Activated T-cell treated with anti-CD3 and anti-CD28 coated beads, Interleukin-2, amount 50 U/mL, for 48 hours (primary cell): ENCODE measurements around the gene MAP2K1.
"Not testable (repeated sequence)": the region's sequence is repeated elsewhere in the genome, so short reads cannot be mapped to it uniquely, and the experiment has no call there.

Experiments used
- DNase-seq, 2 experiments: peaks; one replicate each; pipeline ENCODE4 v3.0.0-alpha.2; 2020

The MAP2K1 gene

DNA sequence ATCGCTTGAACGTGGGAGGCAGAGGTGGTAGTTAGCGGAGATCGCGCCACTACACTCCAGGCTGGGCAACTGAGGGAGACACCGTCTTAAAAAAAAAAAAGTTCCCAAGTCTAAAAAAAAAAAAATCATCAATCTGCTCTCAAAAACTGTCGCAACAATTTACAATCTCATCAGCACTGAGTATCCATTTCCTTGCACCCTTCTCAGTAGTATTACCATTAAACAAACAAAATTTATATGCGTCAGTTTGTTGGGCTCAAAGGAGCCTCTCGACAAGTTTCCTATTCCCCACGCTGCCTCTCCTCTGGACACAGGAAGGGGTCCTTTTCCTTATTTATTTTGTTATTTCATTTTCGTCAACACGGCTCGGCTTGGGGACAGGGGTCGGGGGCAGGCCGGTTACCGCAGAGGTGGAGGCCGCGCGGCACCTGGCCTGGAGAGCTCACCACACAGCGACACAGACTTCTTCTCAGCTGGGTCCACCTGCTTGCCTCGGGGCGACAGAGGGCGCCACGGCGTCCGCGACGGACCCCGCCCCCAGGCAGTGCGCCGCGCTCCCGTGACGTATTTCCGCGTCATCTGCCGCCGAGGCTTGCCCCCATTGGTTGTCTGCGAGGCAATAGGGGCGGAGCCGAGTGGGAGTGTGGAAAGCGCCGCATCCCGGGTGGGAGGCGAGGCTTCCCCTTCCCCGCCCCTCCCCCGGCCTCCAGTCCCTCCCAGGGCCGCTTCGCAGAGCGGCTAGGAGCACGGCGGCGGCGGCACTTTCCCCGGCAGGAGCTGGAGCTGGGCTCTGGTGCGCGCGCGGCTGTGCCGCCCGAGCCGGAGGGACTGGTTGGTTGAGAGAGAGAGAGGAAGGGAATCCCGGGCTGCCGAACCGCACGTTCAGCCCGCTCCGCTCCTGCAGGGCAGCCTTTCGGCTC lies at the start of gene MAP2K1:
MAP2K1 (plus strand) TSS at position 709 of the 920 bp plus-strand sequence. CDS start 436 bp downstream, outside the sequence.
- peak; percentile 99 for DNase-seq

DNA sequence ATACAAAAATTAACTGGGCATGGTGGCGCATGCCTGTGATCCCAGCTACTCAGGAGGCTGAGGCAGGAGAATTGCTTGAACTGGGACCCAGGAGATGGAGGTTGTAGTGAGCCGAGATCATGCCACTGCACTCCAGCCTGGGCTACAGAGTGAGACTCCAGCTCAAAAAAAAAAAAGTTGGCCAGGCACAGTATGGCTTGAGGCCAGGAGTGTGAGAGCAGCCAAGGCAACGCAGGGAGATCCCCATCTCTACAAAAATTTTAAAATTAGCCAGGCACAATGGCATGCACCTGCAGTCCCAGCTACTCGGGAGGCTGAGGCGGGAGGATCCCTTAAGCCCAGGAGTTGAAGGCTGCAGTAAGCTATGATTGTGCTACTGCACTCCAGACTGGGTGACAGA lies 38.2 kb upstream of the MAP2K1 start:
- not testable (repeated sequence) for DNase-seq

DNA sequence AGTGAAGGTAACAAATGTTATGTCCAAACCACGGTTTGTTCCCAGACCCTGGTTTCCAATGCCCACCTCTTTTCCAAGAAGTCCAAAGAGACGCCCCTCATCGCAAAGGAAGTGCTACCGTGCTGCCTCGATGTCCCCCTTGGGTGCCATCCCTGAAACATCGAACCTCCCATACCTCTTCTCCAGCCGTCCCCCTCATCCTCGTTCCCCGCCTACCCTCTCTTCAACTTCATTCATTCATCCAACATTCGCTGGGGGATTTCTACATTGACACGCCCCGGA lies 30.7 kb upstream of the MAP2K1 start:
- DNase-seq, result no peak

DNA sequence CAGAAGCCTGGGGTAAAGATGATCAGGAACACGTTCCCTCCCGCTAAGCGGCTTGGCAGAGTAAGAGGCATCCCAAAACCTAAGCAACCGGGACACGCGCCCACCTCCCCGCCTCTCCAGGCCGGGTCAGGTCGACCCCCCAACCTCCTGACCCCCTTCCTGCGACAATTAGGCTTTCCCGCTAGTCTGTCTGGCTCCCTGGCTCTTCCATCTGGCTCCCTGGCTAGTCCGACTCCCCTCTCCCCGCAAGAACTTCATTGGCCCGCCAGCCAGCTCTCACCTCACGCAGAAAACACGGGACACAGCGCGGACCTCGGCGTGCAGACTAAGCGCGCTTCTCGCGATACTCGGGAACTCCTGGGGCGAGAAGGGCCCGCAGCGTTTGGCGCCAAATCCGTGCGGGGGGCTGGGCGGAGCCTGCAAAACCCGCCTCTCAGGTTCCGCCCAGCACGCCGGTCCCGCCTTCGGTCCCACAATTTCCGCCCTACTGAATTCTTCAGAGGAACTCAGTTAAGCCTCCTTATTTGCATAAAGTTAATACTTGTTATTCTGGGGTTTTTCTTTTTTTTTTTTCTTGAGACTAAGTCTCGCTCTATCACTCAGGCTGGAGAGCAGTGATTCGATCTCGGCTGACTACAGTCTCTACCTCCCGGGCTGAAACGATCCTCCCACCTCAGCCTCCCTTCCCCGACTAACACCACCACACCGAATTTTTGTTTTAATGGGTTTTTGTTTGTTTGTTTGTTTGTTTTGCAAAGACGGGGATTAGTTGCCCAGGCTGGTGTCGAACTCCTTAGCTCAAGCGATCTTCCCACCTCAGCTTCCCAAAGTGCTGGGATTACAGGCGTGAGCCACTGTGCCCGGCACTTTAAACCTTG lies 30.1 kb upstream of the MAP2K1 start, which contains the start of gene TIPIN:
TIPIN (minus strand) TSS at position 327 of the 878 bp plus-strand sequence. CDS start 3,738 bp downstream, outside the sequence.
- peak; percentile 97 to 99 for DNase-seq

DNA sequence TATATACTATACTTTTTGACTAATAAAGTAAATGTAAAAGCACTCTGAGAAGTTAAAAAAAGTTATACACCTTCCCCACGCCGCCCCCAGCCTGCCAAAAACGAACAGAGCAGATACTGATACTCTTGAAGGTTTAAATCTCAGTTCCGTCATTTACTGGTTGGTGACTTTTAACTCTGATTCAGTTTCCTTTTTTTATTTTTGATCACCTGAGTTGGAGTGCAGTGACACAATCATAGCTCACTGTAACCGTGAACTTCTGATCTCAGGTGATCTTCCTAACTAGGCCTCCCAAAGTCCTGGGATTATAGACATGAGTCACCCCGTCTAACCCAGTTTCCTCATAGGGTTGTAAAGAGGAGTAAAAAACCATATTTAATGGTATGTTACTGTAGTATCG lies 27.0 kb upstream of the MAP2K1 start:
- no peak for DNase-seq

DNA sequence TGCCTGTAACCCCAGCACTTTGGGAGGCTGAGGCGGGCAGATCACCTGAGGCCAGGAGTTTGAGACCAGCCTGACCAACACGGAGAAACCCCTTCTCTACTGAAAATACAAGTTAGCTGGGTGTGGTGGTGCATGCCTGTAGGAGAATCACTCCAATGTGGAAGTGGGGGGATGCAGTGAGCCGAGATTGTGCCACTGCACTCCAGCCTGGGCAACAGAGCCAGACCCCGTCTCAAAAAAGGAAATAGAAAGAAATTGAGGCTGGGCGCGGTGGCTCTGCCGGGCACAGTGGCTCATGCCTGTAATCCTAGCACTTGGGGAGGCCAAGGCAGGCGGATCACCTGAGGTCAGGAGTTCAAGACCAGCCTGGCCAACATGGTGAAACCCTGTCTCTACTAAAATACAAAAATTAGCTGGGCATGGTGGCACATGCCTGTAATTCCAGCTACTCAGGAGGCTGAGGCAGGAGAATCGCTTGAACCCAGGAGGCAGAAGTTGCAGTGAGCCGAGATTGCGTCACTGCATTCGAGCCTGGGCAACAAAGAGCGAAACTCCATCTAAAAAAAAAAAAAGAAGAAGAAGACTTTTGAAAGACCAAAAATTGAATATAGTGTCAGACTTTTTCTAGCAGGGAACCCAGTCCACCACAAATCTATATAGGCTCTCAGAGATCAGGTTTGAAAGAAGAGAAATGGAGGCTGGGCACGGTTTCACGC lies 24.8 kb upstream of the MAP2K1 start:
- not testable (repeated sequence) for DNase-seq

DNA sequence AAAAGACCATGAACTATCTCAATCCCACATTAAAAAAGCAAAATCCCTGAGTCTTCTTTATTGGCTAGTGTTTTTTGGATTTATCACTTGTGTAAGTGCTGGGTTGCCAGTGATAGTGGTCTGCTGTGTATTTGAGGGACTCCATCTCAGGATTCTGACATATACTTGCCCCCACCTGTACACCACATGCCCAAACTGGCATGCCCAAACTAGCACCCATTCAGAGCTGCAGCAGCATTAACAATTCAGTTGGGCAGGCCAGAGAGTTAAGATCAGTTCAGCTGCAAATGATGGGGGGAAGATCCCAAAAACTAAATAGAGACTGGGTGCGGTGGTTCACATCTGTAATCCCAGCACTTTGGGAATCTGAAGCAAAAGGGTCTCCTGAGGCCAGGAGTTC lies 23.9 kb upstream of the MAP2K1 start:
- DNase-seq, result no peak

DNA sequence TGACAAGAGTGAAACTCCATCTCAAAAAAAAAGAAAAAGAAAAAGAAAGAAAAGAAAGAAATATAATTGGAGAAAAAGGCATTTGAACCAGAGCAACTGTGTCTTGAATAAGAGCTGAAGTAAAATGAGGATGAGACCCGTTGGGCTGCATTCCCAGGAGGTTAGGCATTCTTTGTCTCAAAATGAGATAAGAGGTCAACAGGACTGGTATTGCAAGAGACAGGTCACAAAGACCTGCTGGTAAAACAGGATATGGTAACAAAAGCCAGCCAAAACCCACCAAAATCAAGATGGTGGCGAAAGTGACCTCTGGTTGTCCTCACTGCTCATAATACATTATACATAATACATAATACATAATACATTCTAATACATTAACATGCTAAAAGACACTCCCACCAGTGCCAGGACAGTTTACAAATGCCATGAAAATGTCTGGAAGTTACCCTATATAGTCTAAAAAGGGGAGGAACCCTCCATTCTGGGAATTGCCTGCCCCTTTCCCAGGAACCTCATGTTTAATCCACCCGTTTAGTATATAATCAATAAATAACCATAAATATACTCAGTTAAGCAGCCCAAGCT lies 21.7 kb upstream of the MAP2K1 start:
- DNase-seq, result no peak

DNA sequence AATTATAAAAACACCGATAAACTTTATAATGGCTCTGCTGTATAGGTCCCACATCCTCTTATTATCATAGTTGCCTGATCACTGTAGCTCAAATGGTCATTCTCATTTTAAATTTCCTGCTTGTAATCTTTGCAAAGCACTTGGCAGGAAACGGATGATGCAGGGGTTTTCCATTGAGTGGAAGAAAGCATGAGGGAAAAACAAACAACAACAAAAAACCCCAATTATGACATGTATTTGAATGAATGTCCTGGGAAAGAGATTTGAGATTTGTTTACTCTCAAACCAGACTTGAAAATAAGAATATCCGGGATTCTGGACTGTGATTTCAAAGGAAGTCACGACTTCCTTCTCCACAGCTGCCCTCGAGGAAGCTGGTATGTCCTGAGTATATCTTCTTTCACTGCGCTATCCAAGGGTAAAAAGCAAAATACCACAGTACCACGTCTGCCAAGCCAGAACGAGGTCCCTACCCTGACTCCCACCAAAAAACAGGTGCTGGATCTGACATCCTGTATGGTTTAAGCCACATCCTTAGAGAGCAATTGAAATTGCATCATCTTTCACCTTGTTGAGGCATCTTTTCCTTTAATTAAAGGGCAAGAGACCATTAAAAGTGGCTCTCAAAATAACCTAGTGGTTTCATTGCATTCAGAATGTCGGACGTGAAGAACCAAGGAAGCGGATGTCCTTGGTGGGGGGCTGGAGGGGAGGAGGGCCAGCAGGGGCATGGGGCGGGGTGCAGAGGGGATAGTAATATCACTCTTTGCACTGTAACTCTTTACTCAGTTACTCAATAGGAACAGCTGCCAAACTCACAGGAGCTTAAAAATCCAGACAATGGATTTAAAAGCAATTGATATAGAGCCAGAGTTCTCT lies 16.7 kb upstream of the MAP2K1 start:
- DNase-seq, result peak; percentile 37

DNA sequence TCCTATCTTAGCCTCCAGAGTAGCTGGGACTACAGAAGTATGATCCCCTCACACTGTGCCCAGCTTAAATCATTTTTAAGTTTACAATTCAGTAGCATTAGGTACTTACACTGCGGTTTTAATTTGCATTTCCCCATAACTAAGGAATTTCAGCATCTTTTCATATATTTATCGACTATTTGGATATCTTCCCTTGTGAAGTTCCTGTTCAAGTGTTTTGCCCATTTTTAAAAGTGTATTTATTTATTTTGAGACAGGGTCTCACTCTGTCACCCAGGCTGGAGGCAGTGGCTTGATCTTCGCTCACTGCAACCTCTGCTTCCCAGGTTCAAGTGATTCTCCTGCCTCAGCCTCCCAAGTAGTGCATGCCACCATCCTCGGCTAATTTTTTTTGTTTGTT lies 12.5 kb upstream of the MAP2K1 start:
- DNase-seq, result no peak

DNA sequence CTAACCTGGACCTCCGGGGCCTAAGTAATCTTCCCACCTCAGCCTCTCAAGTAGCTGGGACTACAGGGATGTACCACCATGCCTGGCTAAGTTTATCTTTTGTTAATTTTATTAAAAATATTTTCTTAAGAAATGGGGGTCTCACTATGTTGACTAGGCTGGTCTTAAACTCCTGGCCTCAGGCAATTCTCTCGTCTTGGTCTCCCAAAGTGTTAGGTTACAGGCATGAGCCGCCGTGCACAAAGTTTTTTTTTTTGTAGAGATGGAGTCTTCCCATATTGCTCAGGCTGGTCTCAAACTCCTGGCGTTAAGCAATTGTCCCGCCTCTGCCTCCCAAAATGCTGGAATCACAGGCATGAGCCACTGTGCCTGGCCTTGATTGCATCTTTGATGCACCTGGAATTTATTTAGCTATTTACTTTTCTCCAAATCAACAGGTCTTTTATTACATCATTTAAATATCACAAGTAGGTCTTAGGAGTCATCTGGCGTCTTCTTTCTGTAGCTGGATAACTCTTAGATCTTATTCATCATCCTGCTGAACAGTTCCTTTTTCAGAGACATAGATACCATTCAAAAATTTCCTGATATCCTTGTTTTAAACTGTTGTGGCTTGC lies 7.8 kb upstream of the MAP2K1 start:
- no peak for DNase-seq

DNA sequence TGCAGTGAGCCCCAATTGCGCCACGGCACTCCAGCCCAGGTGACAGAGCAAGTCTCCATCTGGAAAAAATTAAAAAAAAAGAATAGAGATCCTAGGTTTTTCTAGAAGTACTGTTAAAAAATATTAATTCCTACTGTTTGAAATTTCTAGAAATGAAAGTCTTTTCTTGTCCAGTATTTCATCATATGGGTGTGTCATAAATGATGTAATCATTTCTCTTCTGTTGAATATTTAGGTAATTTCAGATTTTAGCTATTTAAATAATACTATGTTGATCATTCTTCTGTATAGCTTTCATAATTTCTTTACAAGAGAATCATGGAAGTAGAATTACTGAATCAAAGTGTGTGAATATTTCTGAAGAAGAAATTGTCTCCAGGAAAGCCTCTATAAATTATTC lies 5.3 kb upstream of the MAP2K1 start:
- not testable (repeated sequence) for DNase-seq

DNA sequence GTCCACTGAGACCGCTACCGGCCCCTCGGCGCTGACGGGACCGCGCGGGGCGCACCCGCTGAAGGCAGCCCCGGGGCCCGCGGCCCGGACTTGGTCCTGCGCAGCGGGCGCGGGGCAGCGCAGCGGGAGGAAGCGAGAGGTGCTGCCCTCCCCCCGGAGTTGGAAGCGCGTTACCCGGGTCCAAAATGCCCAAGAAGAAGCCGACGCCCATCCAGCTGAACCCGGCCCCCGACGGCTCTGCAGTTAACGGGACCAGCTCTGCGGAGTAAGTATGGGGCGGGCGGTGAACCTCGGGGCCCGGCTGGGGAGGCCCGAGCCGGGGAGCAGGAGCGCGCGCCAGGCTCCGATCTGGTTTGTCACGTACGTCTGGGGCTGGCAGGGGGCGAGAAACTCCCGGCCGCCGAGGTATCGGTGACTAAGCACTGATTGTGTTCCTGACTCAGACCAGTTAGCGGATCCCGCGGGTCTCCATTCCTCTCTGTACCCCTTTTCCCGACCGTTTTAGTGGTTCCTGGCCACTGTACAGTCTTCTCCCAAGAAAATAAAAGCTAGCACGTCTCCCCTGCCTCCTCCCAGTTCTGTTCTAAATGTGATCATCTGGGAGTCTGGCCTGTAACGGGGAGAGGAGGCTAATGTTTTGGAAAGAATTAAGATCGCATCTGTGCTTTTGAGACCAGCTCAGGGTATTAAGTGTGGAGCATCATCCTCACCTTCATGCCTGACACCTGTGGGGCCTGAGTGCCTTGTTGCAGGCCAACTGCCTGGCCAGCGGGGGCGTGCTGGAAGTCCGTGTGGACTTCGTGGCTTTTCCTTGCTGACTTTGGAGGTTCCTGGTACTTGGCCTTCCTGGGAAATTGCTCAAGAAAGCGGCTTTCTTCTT lies 691 bp downstream of the MAP2K1 start:
- peak; percentile 86 to 90 for DNase-seq

DNA sequence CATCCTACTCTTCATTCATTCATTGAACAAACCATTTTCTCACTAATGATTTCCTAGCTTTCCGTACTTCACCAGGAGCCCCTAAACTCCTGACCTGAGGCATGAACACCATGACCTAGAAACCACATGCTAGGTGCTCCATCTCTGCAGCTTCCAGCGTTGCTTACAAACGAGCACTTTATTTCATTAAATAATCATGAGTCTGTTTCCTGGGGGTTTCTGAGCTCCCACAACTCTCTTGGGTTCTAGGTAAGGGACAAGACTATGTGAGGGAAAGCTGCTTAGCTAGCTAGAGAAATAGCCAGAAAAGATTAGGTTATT lies 1.3 kb downstream of the MAP2K1 start:
- no peak for DNase-seq

DNA sequence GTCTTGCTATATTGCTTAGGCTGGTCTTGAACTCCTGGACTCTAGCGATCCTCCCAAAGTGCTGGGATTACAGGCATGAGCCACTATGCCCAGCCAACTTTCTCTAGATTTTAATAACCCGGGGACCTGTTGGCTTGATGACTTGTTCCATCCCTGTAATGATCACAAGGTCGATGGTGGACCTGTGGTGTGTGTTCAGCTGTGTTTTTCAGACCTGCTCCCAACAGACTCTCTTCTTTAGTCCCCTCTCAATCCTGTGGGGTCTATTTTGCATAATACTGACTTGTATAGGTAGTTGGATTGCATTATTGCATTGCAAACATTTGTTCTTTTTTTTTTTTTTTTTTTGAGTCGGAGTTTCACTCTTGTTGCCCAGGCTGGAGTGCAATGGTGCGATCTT lies 1.9 kb downstream of the MAP2K1 start:
- no peak for DNase-seq

DNA sequence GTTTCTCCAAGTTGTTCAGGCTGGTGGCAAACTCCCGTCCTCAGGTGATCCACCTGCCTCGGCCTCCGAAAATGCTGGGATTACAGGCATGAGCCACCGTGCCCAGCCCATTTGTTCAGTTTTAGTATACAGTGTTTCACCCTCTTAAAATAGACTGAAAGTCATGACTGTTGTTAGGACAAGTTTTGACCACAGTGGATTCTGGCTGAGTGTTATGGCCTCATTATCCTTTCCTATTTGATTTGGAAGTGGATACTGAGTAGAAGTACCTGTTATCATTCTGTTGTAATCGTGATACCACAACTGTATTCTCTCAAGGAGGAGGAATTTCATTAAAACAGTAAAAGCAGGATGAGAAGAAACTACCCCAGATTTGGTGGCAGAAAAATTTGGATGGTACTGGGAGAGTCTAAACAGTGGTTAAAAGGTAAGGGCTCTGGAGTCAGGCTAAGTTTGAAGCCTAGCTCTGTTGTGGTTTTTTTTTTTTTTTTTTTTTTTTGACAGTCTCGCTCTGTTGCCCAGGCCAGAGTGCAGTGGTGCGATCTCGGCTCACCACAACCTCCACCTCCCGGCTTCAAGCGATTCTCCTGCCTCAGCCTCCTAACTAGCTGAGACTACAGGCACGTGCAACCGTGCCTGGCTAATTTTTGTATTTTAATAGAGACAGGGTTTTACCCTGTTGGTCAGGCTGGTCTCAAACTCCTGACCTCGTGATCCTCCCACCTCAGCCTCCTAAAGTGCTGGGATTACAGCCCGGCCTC lies 2.6 kb downstream of the MAP2K1 start:
- DNase-seq, result no peak

DNA sequence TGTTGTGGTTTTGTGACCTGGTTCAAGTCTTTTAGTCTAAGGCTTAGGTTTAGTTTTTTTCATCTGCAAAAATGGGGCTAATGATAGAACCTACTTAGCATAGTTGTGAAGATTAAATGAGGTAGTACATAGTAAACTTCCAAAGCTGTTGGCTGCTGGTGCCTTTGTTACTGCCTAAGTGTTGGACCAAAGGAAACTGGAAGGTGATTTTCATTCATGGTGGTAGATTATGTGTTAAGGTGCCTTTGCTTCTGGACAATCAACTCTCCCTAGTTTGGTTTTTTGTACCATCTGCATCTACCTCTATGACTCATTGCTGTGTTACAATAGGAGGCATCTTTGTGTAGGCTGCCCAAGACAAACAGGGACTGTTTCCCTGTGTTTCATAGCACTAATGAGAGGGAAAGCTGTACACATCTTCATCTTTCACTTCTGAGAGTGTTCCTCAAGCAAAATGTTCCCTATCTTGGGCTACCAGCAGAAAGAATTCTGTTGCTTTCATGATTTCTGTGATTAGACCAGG lies 3.2 kb downstream of the MAP2K1 start:
- no peak for DNase-seq

DNA sequence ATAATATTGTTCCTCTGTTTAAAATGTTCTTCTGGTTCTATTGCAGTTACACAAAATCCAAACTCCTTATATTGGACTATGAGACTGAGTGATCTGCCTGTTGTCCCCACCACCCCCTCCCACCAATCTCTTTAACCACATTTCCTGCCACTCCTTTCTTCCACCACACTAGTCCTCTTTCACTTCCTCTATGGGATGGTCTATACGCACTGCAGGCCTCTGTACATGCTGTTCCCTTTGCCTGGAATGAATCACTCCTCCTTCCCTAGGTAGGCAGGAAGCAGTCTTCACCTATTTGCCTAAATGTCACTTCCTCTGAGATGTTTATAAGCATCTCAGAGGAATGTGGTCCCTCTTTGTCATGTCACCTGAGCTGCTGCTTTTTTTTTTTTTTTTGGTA lies 4.0 kb downstream of the MAP2K1 start:
- DNase-seq, result no peak

DNA sequence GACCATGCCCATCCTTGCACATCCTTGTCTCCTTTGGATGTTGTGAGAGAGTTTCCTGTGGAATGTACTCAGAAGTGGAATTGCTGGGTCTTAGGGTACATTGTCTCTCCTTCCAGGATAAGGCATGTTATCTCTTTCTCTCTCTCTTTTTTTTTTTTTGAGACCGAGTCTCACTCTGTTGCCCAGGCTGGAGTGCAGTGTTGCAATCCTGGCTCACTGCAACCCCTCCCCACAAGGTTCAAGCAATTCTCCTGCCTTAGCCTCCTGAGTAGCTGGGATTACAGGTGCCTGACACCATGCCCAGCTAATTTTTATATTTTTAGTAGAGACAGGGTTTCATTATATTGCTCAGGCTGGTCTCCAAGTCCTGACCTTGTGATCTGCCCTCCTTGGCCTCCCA lies 6.3 kb downstream of the MAP2K1 start:
- not testable (repeated sequence) for DNase-seq
